ENCODE data around the gene GBP3.

DNA sequence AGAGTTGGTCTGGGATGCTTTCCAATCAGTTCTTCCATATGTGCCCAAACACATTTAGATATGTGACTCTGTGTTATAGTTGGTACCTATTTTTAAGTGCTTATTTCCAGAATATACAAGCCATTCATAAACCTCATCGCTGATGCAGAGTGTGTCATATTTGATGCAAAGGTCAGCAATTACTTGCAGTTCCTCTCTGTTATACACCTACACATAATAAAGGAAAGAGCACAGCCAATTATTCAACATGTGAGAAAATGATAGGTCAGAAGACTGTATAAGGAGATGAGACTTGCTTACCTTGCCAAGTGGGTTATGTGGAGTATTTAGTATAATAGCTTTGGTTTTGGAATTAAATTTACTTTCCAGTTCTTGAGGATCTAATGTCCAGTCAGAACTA lies 61.6 kb downstream of the GBP3 start:
- TF ChIP-seq, protein P1, sequence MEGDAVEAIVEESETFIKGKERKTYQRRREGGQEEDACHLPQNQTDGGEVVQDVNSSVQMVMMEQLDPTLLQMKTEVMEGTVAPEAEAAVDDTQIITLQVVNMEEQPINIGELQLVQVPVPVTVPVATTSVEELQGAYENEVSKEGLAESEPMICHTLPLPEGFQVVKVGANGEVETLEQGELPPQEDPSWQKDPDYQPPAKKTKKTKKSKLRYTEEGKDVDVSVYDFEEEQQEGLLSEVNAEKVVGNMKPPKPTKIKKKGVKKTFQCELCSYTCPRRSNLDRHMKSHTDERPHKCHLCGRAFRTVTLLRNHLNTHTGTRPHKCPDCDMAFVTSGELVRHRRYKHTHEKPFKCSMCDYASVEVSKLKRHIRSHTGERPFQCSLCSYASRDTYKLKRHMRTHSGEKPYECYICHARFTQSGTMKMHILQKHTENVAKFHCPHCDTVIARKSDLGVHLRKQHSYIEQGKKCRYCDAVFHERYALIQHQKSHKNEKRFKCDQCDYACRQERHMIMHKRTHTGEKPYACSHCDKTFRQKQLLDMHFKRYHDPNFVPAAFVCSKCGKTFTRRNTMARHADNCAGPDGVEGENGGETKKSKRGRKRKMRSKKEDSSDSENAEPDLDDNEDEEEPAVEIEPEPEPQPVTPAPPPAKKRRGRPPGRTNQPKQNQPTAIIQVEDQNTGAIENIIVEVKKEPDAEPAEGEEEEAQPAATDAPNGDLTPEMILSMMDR (IDR thresholded peaks at IDR 0.05), result no peak
- TF ChIP-seq POLR2A (IDR thresholded peaks at IDR 0.05), result no peak

Data from breast epithelium (tissue), 3 donors.